Measurements from ENCODE around the gene BIK. TPM values are rescaled to one million over a fixed set of nuclear protein-coding genes. Genes with fewer than 3 reads are reported as not detected.

BIK gene
- total RNA-seq, 1 experiment from 2014 or later: 43.1 TPM

- no peak for DNase-seq
- H3K27ac Mint-ChIP-seq (ENCODE audit: unreplicated experiment): no peak overlapping the region
- no TSS peak for BruUV-seq (replicated peaks)
- no peak for TF ChIP-seq CTCF (IDR thresholded peaks at IDR 0.05; ENCODE audit: unreplicated experiment)
- peaks cover 33% of the 10 kb centered on the region for H3K36me3 Mint-ChIP-seq (ENCODE audit: insufficient read depth, unreplicated experiment)
- no peak overlapping the region for H3K4me3 Mint-ChIP-seq (ENCODE audit: low read depth, unreplicated experiment)
- peaks cover 39% of the 10 kb centered on the region for H3K4me1 Mint-ChIP-seq (ENCODE audit: low read depth, unreplicated experiment)
- CTCF ChIA-PET: no interaction called here
- no peaks in the 10 kb centered on the region for H3K9me3 Mint-ChIP-seq (ENCODE audit: low read depth, unreplicated experiment)
- H3K27me3 Mint-ChIP-seq (ENCODE audit: unreplicated experiment): no peaks in the 10 kb centered on the region
- intact Hi-C loops (cut with micrococcal nuclease; ENCODE audit: unreplicated experiment): no loop called here
Observed at GRCh38 chr22:43118953-43119458, 8.5 kb downstream of the BIK start.

- Mint-ChIP-seq H3K36me3 (ENCODE audit: insufficient read depth, unreplicated experiment) (peaks cover 71% of the 10 kb centered on the region), H3K4me1 (ENCODE audit: low read depth, unreplicated experiment) (peaks cover 47% of the 10 kb centered on the region), H3K4me3 (ENCODE audit: low read depth, unreplicated experiment) (peak overlapping the region; percentile 99), H3K27me3 (ENCODE audit: unreplicated experiment) (no peaks in the 10 kb centered on the region), H3K27ac (ENCODE audit: unreplicated experiment) (peak overlapping the region; percentile 94), H3K9me3 (ENCODE audit: low read depth, unreplicated experiment) (no peaks in the 10 kb centered on the region)
- no peak for TF ChIP-seq CTCF (IDR thresholded peaks at IDR 0.05; ENCODE audit: unreplicated experiment)
- intact Hi-C loops (cut with micrococcal nuclease; ENCODE audit: unreplicated experiment): no loop called here
- CTCF ChIA-PET: interaction anchor here (1.3 to 2.2 kb wide), 4 partner anchors 9 to 259 kb away, joined by 4 to 11 read pairs (median 6); no protein-coding TSS in a partner anchor
- peak; percentile 94 for DNase-seq
- BruUV-seq (replicated peaks): no TSS peak
Observed at GRCh38 chr22:43126501-43127165, 16.1 kb downstream of the BIK start.

DNA sequence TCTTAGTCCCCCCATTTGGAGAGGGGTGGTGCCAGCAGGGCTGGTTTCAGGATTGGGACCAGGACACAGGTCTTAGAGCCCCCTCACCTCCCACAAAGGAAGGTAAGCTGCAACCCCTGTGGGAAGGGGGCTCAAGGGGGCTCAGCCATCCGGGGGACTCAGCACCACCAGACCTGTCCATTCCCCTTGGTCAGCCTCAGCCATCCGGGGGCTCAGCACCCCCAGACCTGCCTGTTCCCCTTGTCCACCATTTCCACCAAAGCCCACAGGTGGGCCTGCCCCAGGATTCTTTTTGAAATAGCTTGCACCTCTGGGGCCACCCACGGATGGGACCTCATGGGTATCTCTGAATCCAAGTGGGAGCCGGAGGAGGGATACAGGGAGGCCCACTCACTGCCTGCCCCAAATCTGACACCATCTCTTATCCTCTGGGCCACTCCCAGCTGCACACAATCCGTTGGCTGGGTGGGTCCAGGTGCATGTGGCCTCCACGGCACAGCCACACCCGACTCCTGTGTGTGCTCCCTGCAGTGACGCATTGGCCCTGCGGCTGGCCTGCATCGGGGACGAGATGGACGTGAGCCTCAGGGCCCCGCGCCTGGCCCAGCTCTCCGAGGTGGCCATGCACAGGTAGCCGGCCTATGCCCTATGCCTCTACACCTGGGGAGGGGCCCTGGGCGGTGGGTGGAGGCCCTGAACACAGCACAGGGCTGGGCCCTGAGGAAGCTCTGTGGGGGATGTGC lies 16.8 kb downstream of the BIK start:
- TF ChIP-seq CTCF (IDR thresholded peaks at IDR 0.05; ENCODE audit: unreplicated experiment): no peak
- Mint-ChIP-seq H3K27me3 (ENCODE audit: unreplicated experiment) (no peaks in the 10 kb centered on the region), H3K4me1 (ENCODE audit: low read depth, unreplicated experiment) (peaks cover 40% of the 10 kb centered on the region), H3K4me3 (ENCODE audit: low read depth, unreplicated experiment) (peak overlapping the region; percentile 99), H3K27ac (ENCODE audit: unreplicated experiment) (peak overlapping the region; percentile 94), H3K36me3 (ENCODE audit: insufficient read depth, unreplicated experiment) (peaks cover 73% of the 10 kb centered on the region), H3K9me3 (ENCODE audit: low read depth, unreplicated experiment) (no peaks in the 10 kb centered on the region)
- intact Hi-C loops (cut with micrococcal nuclease; ENCODE audit: unreplicated experiment): no loop called here
- peak; percentile 91 for DNase-seq
- CTCF ChIA-PET: interaction anchor here (1.3 to 2.2 kb wide), 4 partner anchors 10 to 260 kb away, joined by 4 to 11 read pairs (median 6); no protein-coding TSS in a partner anchor
- TSS peak; percentile 56 for BruUV-seq (replicated peaks)

GRCh38 chr22:43128116-43128515 lies 17.6 kb downstream of the BIK start:
- BruUV-seq (replicated peaks): TSS peak; percentile 49
- DNase-seq: peak; percentile 44
- intact Hi-C loops (cut with micrococcal nuclease; ENCODE audit: unreplicated experiment): no loop called here
- H3K36me3 Mint-ChIP-seq (ENCODE audit: insufficient read depth, unreplicated experiment): peaks cover 81% of the 10 kb centered on the region
- H3K9me3 Mint-ChIP-seq (ENCODE audit: low read depth, unreplicated experiment): no peaks in the 10 kb centered on the region
- TF ChIP-seq CTCF (IDR thresholded peaks at IDR 0.05; ENCODE audit: unreplicated experiment): peak; percentile 23
- H3K27me3 Mint-ChIP-seq (ENCODE audit: unreplicated experiment): no peaks in the 10 kb centered on the region
- H3K27ac Mint-ChIP-seq (ENCODE audit: unreplicated experiment): peak overlapping the region; percentile 94
- H3K4me3 Mint-ChIP-seq (ENCODE audit: low read depth, unreplicated experiment): peak overlapping the region; percentile 99
- CTCF ChIA-PET: interaction anchor here (1.5 to 2.2 kb wide), 2 partner anchors 11 to 13 kb away, joined by 5 to 11 read pairs; no protein-coding TSS in a partner anchor
- peaks cover 33% of the 10 kb centered on the region for H3K4me1 Mint-ChIP-seq (ENCODE audit: low read depth, unreplicated experiment)

Data from Calu3 (cell line).